A673 (cell line): Measurements from ENCODE around the gene SMIM36.

Source experiments
- EZH2 ChIP-seq: fragments of 200-600 bp; sonication (generic); IDR thresholded peaks from 2 replicates; pipeline ENCODE4 v1.6.1; 2017; ENCODE audit warnings: borderline replicate concordance, low read depth, mild to moderate bottlenecking, mixed read lengths, antibody characterized with exemption, low read length; ENCODE audit not compliant: poor library complexity, severe bottlenecking
- TF ChIP-seq, protein P1 (sequence below): fragments of 300-800, 200-600 bp; sonication (generic); conservative IDR thresholded peaks from 2 replicates; pipeline ENCODE4 v1.5.1; 2017; ENCODE audit warnings: low read depth, mild to moderate bottlenecking, antibody characterized with exemption, low read length, moderate library complexity, mixed read lengths

GRCh38 chr17:55524440-55525220, 13.4 kb upstream of the SMIM36 start:
- TF ChIP-seq, protein P1, sequence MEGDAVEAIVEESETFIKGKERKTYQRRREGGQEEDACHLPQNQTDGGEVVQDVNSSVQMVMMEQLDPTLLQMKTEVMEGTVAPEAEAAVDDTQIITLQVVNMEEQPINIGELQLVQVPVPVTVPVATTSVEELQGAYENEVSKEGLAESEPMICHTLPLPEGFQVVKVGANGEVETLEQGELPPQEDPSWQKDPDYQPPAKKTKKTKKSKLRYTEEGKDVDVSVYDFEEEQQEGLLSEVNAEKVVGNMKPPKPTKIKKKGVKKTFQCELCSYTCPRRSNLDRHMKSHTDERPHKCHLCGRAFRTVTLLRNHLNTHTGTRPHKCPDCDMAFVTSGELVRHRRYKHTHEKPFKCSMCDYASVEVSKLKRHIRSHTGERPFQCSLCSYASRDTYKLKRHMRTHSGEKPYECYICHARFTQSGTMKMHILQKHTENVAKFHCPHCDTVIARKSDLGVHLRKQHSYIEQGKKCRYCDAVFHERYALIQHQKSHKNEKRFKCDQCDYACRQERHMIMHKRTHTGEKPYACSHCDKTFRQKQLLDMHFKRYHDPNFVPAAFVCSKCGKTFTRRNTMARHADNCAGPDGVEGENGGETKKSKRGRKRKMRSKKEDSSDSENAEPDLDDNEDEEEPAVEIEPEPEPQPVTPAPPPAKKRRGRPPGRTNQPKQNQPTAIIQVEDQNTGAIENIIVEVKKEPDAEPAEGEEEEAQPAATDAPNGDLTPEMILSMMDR, result no peak
- no peak for TF ChIP-seq EZH2
